ENCODE measurements around the gene HS6ST3. TPM values are rescaled to one million over a fixed set of nuclear protein-coding genes. Genes with fewer than 3 reads are reported as not detected.

HS6ST3 gene
- polyA plus RNA-seq, 4 donors, result 2.7 to 3.9 (median 3.4) TPM

- no peak for DNase-seq (ENCODE audit: low read depth in 4 of 4, low spot score in 2 of 4)
Observed at GRCh38 chr13:96636001-96636709, 546.2 kb downstream of the HS6ST3 start.

DNA sequence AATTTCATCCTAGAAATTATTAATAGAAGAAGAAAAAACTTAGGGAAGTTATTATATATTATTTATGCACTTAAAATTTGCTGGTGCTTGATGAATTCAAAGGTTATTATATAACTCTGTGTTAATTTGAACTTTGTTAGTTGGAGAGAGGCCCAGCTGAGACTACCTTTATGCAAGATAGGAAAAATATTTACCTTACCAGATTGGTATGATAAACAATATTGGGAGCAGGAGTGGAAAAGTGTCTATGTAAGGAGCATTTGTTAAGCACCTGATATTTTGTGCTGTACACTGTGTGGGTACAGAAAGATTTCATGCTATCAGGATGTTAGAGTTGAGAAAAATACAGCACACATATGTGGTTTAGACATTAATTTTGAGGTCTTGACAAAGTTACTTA is 547.1 kb downstream of the HS6ST3 start:
- DNase-seq (ENCODE audit: low read depth in 4 of 4, low spot score in 2 of 4), result no peak

GRCh38 chr13:96646101-96646500 is 556.2 kb downstream of the HS6ST3 start:
- DNase-seq (ENCODE audit: low read depth in 4 of 4, low spot score in 2 of 4), result no peak

GRCh38 chr13:96646515-96647211 is 556.8 kb downstream of the HS6ST3 start:
- no peak for DNase-seq (ENCODE audit: low read depth in 4 of 4, low spot score in 2 of 4)

GRCh38 chr13:96650301-96650886 is 560.5 kb downstream of the HS6ST3 start:
- DNase-seq (ENCODE audit: low read depth in 4 of 4, low spot score in 2 of 4), result no peak

DNA sequence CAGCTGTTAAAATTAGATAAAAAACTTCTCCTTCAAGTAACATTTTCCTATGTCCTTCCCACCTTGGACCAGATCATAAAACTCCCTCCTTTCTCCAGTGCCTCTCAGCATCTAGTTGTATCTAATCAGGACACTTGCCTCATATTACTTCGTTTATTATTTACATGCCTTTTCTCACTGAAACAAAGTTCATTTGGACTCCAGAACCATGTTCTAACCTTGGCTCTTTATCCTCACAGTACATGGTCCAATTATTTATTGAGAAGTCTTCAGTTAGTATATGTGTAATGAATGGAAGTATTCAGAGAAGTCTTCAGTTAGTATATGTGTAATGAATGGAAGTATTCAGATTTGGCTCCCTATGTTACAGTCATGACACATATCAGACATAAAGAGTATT is 561.7 kb downstream of the HS6ST3 start:
- no peak for DNase-seq (ENCODE audit: low read depth in 4 of 4, low spot score in 2 of 4)

- DNase-seq (ENCODE audit: low read depth in 4 of 4, low spot score in 2 of 4), result no peak
Observed at GRCh38 chr13:96652506-96652905, 562.6 kb downstream of the HS6ST3 start.

- no peak for DNase-seq (ENCODE audit: low read depth in 4 of 4, low spot score in 2 of 4)
Observed at GRCh38 chr13:96661612-96662011, 571.7 kb downstream of the HS6ST3 start.

GRCh38 chr13:96662036-96662435 is 572.1 kb downstream of the HS6ST3 start:
- no peak for DNase-seq (ENCODE audit: low read depth in 4 of 4, low spot score in 2 of 4)

DNA sequence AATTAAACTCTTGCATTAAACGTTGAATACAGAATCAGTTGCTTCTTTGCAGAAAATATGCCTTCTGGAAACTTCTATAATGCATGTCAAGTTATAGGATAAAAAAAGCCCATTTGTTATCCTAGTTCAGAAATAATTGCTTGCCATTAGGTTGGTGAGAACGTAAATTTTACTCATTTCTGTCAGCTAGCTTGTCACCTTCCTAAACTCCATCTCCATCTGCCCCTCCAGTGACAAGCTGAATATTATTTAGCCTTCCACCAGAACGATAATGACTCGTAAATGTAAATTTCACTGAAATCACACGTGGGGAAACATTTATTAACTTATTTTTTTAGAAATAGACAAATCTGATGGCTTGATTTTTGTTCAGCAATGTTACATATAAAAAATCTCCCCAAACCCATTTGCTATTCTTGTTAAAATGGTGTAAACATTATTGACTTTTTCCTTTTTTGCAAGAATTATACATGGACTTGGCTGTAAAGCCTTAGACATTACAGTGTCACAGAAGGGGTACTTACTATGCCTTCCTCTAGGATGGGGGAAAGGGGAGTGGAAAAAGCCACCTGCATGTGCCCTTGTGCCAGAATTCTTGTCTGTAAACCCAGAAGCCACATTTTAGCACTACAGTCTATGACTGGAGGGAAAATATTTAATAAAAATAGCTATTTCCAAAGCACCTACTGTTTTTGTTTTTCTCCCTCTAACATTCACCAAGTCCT is 577.5 kb downstream of the HS6ST3 start:
- DNase-seq (ENCODE audit: low read depth in 4 of 4, low spot score in 2 of 4), result no peak

DNA sequence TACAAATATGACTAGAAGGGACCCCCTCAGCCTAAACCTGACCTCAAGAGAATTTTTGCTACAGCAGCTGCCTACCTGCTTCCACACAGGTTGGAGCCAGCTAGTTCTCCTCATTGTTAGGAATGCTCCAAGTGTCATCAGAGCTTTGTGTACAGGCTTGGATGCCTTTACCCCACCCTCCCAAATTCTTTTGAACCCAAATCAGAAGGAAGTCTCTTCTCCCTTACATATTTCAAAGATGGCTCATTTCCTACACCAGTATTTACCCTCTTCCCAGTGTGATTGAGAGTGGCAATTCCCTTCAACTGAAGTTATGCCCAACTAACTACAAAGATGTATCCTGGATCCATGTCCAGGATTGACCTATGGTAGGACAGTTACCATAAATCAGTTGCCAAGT is 581.2 kb downstream of the HS6ST3 start:
- no peak for DNase-seq (ENCODE audit: low read depth in 4 of 4, low spot score in 2 of 4)

GRCh38 chr13:96672016-96672415 is 582.1 kb downstream of the HS6ST3 start:
- no peak for DNase-seq (ENCODE audit: low read depth in 4 of 4, low spot score in 2 of 4)

DNA sequence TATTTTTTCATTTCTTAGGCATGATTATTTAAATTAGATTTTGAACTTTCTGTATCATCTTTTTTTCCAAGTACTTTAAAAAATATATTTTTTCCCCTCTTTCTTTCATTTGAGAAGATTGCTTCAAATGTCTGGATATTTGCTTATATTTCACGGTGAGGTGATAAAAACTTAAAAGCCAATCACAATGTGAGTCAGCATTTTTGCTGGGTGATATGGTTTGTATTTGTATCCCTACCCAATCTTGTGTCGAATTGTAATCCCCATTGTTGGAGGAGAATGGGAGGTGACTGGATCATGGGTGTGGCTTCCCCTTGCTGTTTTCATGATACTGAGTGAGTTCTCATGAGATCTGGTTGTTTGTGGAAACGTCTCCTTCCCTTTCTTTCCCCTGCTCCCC is 583.9 kb downstream of the HS6ST3 start:
- DNase-seq (ENCODE audit: low read depth in 4 of 4, low spot score in 2 of 4), result no peak

DNA sequence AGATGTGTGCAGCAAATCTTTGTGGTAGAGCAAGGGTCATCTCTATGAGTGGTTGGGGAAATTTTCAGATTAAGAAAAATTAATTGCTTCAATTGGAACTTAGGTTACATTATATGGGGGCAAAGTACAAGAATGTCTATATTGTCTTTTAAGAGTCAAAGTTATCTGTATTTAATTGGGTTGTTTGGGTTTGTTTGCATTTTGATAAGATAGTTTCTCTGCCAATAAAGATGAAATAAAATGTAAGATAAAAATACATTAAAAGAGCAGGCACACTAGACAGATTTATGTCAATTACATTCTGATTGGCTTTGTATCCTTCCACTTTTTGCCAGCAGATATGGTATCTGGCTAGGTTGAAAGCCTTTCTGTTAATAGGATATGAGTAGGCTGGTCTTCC is 587.1 kb downstream of the HS6ST3 start:
- no peak for DNase-seq (ENCODE audit: low read depth in 4 of 4, low spot score in 2 of 4)

DNA sequence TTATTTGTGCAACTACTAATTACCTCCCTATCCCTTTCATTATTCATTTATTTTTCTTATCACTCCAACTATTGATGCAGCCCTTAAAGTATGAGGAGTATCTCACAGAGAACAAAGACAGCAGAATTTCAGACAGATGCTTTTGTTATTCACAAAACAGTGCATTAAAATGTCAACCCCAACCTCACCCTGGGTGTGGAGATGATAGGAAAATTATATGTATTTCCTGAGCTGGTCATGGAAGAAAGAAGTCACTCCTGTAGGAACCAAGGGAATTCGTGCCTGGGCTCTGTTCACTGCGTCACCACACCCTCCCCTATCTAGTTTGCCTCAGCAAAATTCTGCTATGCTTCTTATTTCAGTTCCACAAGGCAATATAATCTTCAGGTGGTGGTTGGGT is 588.9 kb downstream of the HS6ST3 start:
- DNase-seq (ENCODE audit: low read depth in 4 of 4, low spot score in 2 of 4), result no peak

- DNase-seq (ENCODE audit: low read depth in 4 of 4, low spot score in 2 of 4), result no peak
Observed at GRCh38 chr13:96680898-96681297, 591.0 kb downstream of the HS6ST3 start.

GRCh38 chr13:96681766-96682165 is 591.9 kb downstream of the HS6ST3 start:
- DNase-seq (ENCODE audit: low read depth in 4 of 4, low spot score in 2 of 4), result no peak

DNA sequence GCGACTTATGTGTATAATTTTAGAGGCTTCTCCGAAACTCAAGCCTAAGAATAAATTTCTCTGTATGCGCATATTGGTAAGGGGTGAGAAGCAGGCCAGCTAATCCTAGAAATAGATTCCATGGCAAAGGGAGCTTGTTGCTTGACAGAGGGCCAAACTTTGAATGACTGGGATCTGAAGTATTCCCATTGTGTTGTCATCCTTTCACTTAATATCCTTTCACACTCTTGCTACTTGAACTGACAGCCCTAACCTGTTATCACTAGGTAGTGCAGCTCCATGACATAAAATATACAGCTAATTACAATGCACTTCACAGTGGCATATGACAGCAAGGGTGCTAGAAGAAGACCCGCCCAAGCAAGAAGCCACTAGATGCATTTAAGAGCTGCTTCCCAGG is 594.6 kb downstream of the HS6ST3 start:
- DNase-seq (ENCODE audit: low read depth in 4 of 4, low spot score in 2 of 4), result no peak

- DNase-seq (ENCODE audit: low read depth in 4 of 4, low spot score in 2 of 4), result no peak
Observed at GRCh38 chr13:96684907-96685306, 595.0 kb downstream of the HS6ST3 start.

DNA sequence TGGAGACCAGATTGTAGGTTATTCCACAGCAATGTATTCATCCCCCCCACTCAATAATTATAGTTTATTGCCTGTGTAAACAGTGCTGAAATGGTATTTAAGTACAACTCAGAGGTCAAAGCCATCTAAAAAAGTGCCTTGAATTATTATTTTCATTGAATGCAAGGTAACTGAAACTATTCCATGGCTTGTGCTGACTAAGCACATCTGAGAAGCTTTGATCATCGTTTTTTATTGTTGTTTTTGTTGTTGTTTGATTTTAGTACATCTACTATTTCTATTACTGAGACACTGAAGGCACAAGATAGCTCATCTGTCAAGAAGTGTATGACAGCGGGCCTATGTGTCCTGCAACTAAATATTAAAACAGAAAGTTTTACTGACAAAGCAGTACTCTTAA is 596.4 kb downstream of the HS6ST3 start:
- DNase-seq (ENCODE audit: low read depth in 4 of 4, low spot score in 2 of 4), result no peak

DNA sequence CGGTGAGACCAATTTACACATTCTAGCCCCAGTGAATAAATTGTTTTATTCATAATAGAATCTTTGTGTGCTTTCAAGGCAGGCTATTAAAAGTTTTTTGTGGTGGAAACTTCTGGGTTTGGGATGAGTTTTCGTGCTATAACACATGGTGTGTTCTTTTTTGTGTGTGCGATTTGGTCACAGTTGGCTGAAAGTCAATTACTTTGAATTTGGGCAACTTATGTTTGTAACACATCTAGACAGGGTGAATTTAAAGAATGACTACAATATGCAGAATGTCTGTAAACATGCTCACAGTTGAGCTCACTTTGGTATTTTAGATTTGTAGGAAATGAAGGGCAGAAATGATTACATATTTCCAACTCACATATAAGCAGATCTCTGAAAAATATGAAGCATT is 597.3 kb downstream of the HS6ST3 start:
- DNase-seq (ENCODE audit: low read depth in 4 of 4, low spot score in 2 of 4), result no peak
